GM18517 (cell line): ENCODE results near the gene PBX3.

Experiments
- ATAC-seq: cut with Tn5 transposase; IDR thresholded peaks from one replicate; pipeline ENCODE4 v1.9.1; 2021; ENCODE audit warnings: mild to moderate bottlenecking, moderate library complexity; ENCODE audit not compliant: unreplicated experiment

PBX3 gene

GRCh38 chr9:125902831-125903512 is 155.8 kb downstream of the PBX3 start:
- ATAC-seq = no peak

DNA sequence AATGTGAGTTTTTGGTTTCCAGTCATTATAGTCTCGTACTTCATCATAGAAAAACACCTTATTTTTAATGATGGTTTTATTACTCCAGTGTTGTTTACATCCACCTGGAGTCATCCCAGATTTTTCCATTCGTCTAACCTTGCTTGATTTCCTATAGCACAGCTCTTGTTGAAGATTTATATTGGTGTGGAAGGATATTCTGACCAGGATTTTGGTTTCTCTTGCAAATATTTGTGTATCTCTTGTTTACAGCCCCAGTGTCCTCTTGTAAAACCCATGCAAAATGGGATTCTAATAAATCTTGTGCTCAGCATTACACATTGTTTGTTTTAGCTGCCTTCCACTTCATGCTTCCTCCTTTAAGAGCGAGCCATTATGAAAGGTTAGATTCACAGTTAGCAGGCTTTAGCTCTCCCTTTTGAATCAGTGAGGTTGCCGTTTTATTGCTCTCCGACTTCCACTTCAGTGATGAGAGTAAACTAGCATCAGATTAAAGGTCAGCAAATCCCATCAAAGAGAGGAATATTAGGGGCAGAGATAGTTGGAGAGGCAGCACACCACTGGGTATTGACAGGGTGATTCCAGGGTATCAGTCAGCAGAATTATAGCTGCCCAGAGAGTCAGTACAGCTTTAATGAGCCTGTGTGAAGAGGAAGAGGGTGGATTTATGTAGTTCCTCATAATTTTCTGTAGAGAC is 157.1 kb downstream of the PBX3 start:
- no peak for ATAC-seq

GRCh38 chr9:125906144-125906543 is 159.0 kb downstream of the PBX3 start:
- no peak for ATAC-seq

- ATAC-seq = no peak
These were observed 159.7 kb downstream of the PBX3 start for GRCh38 chr9:125906893-125907292.

DNA sequence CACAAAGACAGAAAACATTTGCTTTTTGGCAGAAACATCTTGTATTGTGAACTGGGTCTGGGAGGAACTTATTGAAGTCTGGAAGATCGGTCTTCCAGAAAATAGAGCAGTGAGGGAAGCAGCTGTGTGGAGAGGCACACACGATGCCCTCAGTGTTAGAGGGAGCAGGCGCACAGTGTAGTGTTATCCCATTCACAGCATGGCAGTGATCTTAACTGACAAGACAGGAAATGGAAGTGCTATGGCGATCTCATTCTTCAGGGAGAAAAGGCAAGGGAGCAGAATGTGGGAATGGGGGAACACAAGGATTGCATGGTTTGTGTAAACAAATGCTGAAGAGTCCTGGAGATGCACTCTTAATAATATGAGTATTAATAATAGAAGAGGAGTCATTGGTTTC is 161.0 kb downstream of the PBX3 start:
- ATAC-seq = no peak

DNA sequence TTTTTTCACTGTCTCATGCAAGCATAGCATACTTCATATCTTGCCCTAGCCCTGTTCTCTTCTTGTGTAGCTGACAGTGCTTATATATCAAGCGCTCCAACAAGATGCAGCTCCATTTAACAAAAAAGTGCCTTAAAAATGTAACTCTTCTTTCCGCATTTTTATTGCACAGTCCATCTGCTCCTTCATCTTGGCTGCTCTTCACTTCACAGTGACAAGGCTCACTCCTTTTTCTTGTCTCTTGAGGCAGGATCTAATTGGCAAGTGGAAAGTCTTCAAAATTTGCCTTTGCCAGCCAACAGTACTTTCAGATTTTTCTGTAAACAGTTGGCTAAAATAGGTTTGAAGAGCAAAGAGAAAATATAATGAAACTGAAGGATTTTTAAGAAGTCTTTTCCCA is 161.8 kb downstream of the PBX3 start:
- ATAC-seq = no peak

DNA sequence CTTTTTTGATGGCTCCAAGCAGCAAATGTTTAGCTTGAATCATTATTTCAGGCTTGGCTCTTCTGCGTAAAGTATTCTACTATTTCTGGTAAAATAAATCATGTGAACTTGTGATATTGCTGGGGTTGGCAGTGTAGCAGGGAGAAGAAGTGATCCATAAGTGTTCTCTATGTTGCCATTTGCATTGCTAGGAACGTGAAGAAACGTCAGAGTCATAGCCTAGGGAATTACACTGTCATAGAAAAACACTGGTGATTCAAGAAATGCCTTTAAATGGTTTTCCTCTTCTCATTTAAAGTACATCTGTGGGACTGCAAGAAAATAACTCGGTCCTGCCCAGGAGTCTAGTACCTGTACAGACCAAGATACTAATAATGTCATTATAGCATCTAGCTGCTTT is 162.3 kb downstream of the PBX3 start:
- ATAC-seq = no peak

DNA sequence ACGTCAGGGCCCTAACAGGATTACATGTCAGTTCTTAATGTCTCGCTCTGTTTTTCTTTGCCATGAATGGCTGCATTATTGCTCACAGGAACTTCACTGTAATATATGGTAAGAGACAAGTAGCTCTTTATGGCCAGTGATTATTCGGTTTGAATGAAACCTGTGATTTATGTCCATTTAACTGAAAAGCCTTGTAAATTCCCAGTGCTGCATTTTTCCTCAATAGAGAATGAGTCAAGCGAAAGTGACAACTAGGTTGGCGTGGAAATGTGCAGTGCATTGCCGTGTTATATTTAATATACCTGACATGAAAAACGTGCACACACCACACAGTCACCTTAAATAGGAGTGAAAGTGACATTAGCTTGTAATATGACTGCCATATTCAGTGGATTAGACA is 163.1 kb downstream of the PBX3 start:
- ATAC-seq = no peak

DNA sequence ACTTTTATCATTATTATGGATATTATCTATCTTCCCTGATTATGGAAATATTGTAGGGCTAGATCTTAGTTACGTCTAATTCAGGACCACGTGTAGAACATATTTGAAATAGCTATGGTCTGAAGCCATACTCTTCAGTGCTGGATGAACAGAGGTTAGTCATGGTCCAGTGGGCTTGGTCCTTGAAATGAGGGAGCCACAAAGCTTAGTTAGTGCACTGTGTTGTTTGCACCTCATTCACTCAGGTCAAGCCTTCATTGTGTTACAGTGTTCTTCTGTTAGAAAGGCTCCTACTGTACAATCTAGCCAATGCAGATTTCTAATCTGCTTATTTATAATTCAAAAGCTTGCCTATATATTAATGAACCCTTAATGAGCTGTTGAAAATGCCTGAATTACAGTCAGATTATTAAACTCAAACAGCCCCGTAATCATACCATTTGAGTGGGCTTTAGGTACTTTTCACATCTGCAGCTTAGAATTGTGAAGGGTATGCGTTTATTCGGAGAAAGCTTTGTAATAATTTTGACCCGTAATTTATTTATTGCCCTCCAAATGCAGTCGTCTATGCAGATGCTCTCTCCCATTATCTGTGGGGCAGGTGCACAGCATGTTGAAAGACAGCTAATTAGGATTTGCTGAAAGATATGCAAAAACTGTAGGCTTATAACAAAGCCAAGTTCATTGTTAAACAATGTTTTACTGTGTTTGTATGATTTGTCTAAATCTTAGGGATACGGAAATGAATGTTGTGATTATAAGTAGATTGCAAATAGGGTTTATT is 164.9 kb downstream of the PBX3 start:
- no peak for ATAC-seq

DNA sequence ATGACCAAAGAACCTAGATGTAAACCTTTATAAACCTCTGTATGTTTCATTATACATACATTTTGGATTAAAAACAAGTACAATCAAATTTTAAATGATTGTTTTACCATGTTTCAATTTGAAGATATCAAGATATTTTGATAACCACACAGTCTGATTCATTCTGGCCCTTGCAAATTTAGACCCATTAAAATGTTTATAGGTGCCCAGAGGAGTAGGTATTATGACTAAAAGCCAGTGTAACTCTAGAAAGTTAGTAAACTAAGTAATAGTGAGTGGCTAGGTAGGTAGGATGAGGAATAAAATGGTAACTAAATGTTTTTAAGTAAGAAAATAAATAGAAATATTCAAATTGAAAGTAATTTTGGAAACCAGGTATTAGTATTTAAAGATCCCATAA is 165.5 kb downstream of the PBX3 start:
- ATAC-seq = no peak

DNA sequence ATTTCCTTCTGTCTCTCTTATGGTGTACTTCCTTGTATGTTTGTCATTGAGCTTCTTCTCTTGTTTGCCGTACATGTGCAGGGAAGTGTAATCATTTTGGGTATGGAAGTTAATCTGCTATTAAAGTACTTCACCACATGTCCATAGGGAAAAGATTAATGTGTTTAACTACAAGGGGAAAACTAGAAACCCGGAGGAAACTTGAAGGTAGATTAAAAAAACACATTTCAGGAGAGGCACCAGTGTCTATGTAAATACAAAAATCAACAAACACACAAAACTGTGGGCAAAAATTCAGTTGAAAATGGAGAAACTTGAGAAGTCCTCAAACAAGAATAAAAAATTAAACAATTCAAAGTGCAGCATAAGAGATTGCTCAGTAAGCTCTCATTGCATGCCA is 166.4 kb downstream of the PBX3 start:
- no peak for ATAC-seq

- no peak for ATAC-seq
These were observed 167.2 kb downstream of the PBX3 start for GRCh38 chr9:125914411-125914810.

GRCh38 chr9:125915606-125916005 is 168.4 kb downstream of the PBX3 start:
- no peak for ATAC-seq

DNA sequence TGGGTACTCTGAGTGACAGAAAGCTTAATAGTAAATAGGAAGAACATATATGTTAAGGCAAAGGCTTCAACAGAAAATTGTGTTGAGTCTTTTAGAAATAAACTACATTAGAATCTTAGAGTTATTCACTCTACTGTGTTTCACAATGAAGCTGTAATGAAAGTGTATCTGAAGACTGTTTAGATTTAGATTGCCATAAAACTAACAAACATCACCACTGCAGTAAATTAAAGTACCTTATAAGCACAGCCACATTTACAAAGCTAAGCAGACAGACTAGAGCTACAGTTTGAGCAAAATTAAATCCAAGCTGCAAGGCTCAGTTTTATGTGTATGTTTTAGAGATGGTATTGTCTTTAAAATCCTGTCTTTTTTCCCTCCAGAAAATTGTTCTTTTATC is 172.4 kb downstream of the PBX3 start:
- ATAC-seq = no peak

DNA sequence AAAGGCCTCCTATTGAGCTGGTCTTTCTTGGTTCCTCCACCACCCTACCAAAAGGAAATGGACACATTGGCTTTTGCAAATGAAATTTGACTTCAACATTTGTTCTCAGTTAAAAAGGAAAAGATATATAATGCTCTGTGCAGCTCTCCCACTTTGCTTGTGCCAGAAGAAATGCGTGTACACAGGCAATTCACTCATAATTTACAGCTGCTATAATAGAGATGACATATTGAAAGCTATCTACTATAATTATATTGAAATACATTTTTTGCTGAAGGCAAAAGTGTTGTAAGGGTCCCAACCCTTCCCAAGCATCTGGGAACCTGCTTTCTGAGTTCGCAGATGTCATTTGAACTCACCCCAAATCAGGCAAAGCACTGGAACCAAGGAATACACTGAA is 173.2 kb downstream of the PBX3 start:
- no peak for ATAC-seq

- ATAC-seq = no peak
These were observed 175.7 kb downstream of the PBX3 start for GRCh38 chr9:125922854-125923253.

- no peak for ATAC-seq
These were observed 177.2 kb downstream of the PBX3 start for GRCh38 chr9:125924351-125924750.

DNA sequence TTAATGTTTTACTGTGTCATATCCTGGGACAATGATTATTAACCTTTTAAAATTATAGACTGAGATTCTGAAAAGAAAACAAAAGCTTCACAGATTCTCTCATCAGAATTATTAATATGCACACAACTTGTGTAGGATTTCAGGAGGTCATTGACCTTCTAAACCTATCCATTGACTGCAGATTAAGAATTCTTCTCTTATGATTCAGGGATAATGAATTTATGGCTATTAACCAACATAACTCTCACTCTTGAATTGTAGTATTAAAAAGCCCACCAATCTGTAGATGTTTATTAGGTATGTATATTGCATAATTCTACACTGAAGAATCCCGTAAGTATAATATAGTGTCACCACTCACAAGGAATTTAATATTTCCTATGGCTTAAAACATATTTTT is 179.8 kb downstream of the PBX3 start:
- no peak for ATAC-seq

- no peak for ATAC-seq
These were observed 182.7 kb downstream of the PBX3 start for GRCh38 chr9:125929846-125930245.

DNA sequence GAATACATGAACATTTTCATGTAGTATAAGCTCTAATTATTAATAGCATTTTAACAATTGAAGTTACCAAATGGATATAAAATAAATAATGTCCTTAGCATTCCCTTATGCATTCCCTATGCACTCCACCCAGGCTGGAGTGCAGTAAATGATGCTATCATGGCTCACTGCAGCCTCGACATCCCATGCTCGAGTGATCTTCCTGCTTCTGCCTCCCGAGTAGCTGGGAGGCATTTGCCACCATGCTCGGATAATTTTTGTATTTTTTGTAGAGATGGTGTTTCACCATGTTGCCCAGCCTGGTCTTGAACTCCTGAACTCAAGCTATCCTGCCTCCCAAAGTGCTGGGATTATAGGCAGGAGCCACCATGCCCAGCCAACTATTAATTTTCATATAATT is 184.0 kb downstream of the PBX3 start:
- ATAC-seq = no peak

GRCh38 chr9:125932012-125932411 is 184.8 kb downstream of the PBX3 start:
- ATAC-seq = no peak
